PC-3 (cell line): Measurements from ENCODE around the gene POLR2B.

ENCODE experiments used
- EZH2phosphoT487 ChIP-seq: fragments of 300-600 bp; sonication (generic); IDR thresholded peaks from 2 replicates; pipeline ENCODE4 v1.6.1; 2018; ENCODE audit warnings: mild to moderate bottlenecking, antibody characterized with exemption, low read length, borderline replicate concordance
- TF ChIP-seq, protein P1 (sequence below): fragments of 300-600 bp; sonication (generic); conservative IDR thresholded peaks from 2 replicates; pipeline ENCODE4 v1.5.1; 2017; ENCODE audit warnings: antibody characterized with exemption, low read depth, mild to moderate bottlenecking, low read length

DNA sequence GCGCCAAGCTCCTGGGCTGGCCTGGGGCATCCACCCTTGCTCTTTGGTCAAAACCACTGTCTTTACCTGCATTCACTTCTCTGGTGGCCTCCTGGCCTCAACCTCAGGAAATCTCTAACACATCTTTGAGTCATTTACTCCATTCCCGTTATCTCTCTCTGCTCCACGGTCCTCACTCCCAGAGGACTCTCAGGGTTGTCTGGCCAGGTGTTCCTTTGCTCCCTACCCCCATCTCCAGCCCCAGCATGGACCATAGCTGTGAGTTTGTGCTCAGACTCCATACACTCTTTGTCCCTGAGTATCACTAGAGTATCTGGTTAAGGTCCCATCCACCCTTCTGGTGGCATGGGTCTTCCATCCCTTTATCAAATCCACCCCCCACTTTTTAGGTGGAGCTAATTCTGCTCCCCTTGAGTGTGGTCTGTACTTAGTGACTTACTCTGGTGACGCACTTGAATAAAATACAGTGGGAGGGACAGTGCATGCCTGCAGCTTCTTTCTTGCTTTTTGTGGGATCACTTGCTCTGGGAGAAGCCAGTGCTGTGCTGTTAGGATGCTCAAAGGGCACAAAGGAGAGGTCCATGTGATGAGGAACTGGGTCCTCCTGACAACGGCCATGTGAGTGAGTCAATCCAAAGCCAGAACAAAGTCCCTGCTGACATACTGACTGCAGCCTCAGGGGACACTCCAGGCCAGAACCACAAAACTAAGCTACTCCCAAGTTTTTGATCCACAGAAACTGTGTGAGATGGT is 87.2 kb downstream of the POLR2B start:
- TF ChIP-seq, protein P1, sequence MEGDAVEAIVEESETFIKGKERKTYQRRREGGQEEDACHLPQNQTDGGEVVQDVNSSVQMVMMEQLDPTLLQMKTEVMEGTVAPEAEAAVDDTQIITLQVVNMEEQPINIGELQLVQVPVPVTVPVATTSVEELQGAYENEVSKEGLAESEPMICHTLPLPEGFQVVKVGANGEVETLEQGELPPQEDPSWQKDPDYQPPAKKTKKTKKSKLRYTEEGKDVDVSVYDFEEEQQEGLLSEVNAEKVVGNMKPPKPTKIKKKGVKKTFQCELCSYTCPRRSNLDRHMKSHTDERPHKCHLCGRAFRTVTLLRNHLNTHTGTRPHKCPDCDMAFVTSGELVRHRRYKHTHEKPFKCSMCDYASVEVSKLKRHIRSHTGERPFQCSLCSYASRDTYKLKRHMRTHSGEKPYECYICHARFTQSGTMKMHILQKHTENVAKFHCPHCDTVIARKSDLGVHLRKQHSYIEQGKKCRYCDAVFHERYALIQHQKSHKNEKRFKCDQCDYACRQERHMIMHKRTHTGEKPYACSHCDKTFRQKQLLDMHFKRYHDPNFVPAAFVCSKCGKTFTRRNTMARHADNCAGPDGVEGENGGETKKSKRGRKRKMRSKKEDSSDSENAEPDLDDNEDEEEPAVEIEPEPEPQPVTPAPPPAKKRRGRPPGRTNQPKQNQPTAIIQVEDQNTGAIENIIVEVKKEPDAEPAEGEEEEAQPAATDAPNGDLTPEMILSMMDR, result no peak
- TF ChIP-seq EZH2phosphoT487, result no peak
